ENCODE results near the gene MUC2.

DNA sequence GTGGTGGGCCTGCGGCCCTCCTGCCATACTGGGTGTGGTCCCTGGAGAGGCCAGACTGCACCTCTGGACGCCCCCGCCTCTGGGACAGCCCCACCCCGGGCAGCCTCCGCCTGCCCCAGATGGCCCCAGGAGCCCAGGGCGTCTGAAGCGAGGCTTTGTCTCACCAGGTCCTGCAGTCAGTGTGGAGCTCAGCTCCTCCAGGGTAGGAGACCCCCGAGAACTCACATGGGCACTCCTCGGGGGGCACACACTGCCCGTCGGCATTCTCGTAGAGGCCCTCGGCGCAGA lies 48.6 kb upstream of the MUC2 start:
- TF ChIP-seq CTCF (IDR thresholded peaks at IDR 0.05; ENCODE audit: insufficient read depth, low read depth, low read length) (no peak), EZH2 (IDR thresholded peaks at IDR 0.05; ENCODE audit: insufficient read depth, low read length) (no peak)

Measured in astrocyte (in vitro differentiated cells and primary cell).